Measurements from ENCODE around the gene EIF3A.
"Not testable (repeated sequence)": the region's sequence is repeated elsewhere in the genome, so short reads cannot be mapped to it uniquely, and the experiment has no call there.

Gene EIF3A

GRCh38 chr10:119051775-119052174, 28.8 kb downstream of the EIF3A start:
- DNase-seq (ENCODE audit: low spot score), result no peak

GRCh38 chr10:119049777-119050176, 30.8 kb downstream of the EIF3A start:
- no peak for DNase-seq (ENCODE audit: low spot score)

- DNase-seq (ENCODE audit: low spot score), result no peak
Measured at GRCh38 chr10:119049361-119049760, 31.3 kb downstream of the EIF3A start.

DNA sequence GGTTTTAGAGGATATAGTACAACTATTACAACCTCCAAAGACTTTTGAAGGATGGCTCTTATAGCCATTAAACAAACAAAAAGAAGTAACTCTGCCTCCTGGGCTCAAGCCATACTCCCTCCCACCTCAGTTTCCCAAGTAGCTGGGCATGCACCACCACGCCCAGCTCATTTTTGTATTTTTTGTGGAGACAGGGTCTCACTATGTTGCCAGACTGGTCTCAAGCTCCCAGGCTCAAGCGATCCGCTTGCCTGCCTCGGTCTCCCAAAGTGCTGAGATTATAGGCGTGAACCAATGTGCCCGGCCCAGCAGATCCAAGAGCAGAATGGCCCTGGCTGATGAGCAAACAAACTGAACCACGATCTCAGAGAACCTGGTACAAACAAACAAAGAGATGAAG, 35.1 kb downstream of the EIF3A start:
- DNase-seq (ENCODE audit: low spot score), result no peak

- no peak for DNase-seq (ENCODE audit: low spot score)
Measured at GRCh38 chr10:119042169-119042568, 38.4 kb downstream of the EIF3A start.

DNA sequence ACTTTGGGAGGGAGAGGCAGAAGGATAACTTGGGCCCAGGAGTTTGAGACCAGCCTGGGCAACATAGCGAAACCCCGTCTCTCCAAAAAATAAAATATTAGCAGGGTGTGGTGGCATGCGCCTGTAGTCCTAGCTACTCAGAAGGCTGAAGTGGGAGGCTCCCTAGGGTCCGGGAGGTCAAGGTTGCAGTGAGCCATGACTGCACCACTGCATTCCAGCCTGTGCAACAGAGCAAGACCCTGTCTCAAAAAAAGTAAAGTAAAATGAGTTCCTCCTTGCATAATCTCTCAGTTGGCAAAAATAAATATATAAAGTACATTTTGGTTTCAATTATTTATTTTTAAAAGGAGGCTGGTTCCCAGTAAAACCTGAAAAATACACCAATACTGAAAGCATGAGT, 39.3 kb downstream of the EIF3A start:
- no peak for DNase-seq (ENCODE audit: low spot score)

DNA sequence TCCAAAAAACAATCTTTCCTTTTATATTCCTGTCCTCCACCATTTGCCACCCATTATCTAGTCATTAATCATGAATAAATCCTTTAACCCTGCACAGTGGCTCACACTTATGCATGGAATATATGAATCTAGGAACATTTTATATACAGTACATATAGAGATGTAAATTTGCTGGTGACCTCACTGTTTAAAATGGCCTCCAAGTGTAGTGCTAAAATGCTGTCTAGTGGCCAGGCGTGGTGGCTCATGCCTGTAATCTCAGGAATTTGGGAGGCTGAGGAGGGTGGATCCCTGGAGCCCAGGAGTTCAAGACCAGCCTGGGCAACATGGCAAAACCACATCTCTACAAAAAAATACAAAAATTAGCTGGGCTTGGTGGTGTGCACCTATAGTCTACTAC, 41.5 kb downstream of the EIF3A start:
- no peak for DNase-seq (ENCODE audit: low spot score)

GRCh38 chr10:119031496-119032059, 49.0 kb downstream of the EIF3A start:
- peak; percentile 36 for DNase-seq (ENCODE audit: low spot score)

GRCh38 chr10:119030421-119031250, 50.0 kb downstream of the EIF3A start:
- peak; percentile 88 for DNase-seq (ENCODE audit: low spot score)

DNA sequence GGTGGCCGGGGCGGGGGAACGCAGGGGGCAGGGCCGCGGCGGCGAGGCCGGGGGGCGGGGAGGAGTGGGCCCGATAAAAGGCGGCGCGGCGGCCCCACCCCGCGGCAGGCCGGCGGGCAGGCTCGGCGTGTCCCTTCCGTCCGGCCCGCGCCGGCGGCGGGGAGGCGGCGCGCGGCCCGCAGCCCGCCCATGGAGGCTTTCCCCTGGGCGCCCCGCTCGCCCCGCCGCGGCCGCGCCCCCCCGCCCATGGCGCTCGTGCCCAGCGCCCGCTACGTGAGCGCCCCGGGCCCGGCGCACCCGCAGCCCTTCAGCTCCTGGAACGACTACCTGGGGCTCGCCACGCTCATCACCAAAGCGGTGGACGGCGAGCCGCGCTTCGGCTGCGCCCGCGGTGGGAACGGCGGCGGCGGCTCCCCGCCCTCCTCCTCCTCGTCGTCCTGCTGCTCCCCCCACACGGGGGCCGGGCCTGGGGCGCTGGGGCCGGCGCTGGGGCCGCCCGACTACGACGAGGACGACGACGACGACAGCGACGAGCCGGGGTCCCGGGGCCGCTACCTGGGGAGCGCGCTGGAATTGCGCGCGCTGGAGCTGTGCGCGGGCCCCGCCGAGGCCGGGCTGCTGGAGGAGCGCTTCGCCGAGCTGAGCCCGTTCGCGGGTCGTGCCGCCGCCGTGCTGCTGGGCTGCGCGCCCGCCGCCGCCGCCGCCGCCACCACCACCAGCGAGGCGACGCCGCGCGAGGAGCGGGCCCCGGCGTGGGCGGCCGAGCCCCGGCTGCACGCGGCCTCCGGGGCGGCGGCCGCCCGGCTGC, 50.8 kb downstream of the EIF3A start, which contains the start of gene NANOS1:
Gene NANOS1 (plus strand): TSS at position 102 of the 808 bp plus-strand sequence. CDS start 88 bp downstream, at position 190.
- no peak for DNase-seq (ENCODE audit: low spot score)

DNA sequence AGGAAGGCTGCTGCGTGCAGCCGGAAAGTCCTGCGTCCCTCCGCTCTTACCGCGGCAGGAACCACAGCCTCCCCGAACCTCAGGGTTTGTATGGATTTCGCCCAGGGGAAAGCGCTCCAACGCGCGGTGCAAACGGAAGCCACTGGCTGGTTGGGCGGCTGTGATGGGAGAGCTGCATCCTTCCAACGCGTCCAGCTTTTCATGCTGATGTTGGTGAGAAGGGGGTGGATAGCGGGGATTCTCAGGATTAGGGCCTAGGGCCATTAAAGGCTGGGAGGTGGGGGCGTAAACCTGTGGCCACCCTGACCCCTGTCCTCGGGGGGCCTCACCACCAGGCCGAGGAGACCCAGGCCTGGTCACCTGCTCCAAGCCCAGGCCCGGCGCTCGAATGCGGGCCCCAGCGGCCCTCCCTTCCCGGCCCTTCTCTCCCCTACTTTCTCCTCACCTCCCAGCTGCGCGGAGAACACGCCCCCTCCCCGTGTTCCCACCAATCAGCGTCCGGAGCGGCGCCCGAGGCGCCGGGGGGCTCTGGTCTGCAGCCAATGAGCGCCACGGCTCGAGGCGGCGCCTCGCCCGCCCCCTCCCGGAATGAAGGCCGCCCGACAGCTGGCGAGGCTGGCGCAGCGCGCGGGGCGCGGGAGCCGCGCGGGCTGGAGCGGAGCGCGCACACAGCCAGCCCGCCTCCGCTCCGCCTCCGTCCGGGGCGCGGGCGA, 51.6 kb downstream of the EIF3A start:
- DNase-seq (ENCODE audit: low spot score), result peak; percentile 92

GRCh38 chr10:119028445-119028899, 52.1 kb downstream of the EIF3A start:
- DNase-seq (ENCODE audit: low spot score), result not testable (repeated sequence)

DNA sequence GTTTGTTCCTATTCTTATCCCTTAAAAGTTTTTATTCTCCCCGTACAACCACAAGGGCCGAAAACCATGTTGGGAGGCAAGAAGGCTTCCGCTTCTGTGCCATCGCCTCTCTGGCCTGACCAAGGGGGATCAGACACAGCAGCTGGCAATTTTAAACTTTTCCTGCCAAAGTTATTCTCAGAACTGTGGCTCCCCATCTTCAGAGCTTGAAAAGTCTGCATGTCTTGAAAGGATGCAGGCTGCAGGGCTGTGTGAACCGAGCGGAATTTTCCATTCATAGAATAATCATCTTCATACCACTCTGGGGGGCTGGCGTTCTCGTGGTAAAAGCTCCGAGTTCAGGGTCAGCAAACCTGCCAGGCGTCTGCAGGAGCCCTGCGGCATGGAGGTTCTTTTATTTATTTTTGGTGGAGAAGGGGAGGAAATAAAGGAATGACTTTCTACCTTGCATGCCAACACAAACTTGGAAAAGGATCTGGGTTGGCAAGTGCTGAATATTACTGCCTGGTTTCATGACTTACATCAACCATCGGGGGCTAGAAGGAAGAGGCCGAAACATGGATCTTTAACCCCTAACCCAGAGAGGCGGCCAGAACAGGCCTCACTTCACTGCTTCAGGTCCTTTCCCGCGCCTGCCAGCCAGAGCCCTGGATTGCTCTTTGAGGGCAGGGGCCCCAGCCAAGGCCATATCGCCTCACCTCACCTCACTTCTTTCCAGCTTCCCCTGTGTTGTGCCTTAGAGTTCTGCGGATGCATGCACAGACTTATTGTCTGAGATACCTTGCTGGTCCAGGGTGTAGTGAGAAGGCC, 54.1 kb downstream of the EIF3A start:
- no peak for DNase-seq (ENCODE audit: low spot score)

DNA sequence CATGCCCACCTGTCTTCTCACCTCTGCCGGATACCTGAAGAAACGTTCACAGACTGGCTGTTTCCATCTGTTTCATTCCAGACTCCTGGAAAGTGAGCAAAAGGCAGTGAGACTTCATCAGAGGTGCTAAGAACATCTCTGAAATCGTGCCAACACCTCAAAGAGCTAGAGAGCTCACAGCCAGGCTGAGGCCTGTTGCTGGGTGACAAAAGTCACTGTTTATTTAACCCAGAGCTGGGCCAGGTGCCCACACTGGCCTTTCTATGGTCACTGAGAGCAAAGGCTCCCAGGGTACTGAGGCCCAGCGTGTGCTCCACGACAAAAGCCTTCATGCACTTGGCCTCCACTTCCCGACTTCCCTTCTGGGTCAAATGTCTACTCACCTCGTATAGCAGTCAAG, 54.8 kb downstream of the EIF3A start:
- DNase-seq (ENCODE audit: low spot score), result no peak

DNA sequence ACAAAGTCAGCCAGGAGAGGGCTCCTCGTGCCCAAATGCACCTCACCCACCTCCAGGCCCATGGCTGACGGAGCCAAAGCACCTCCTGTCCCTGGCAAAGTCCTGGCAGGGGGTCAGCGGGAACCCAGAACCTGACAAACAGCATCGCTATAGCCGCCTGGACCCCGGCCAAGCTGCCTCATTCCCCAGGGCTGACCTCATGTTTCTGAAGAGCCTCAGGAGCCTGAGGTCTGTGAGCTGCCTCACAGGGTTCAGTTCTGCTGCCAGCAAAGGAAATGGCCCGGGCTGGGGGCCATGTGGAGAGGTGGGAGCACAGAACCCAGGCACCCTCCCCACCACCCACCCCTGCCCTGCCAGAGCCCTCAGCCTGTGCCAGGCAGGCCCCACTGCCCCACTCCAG, 55.3 kb downstream of the EIF3A start:
- DNase-seq (ENCODE audit: low spot score), result no peak

GRCh38 chr10:119024882-119025281, 55.7 kb downstream of the EIF3A start:
- DNase-seq (ENCODE audit: low spot score), result no peak

DNA sequence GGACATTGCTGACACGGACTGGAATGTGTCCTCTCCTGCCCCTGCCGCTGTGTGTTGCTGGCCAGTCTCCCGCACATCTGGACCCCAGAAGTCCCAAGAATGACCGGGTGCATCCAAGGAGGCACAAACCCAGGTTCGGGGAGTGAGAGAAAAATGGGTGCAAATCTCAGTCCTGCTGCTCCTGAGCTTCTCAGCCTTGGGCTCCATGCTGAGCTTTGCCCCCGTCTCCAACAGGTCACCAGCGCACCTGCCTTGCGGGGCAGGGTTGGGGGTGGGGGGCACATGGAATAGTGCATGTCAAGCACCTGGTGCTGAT, 57.1 kb downstream of the EIF3A start:
- no peak for DNase-seq (ENCODE audit: low spot score)

GRCh38 chr10:119022846-119023552, 57.6 kb downstream of the EIF3A start:
- DNase-seq (ENCODE audit: low spot score), result no peak

GRCh38 chr10:119020627-119020946, 60.0 kb downstream of the EIF3A start:
- no peak for DNase-seq (ENCODE audit: low spot score)

- DNase-seq (ENCODE audit: low spot score), result no peak
Measured at GRCh38 chr10:119007211-119007574, 73.4 kb downstream of the EIF3A start.
